LoVo (cell line): Measurements from ENCODE around the gene HRC.
A peak's percentile ranks its signal among the peaks of the same experiment; 100 is the strongest.
"Not testable (repeated sequence)": the region's sequence is repeated elsewhere in the genome, so short reads cannot be mapped to it uniquely, and the experiment has no call there.

ENCODE experiments used
- DNase-seq: peaks from one replicate; pipeline ENCODE4 v3.0.0-alpha.2; 2016; ENCODE audit warnings: low spot score

HRC gene

DNA sequence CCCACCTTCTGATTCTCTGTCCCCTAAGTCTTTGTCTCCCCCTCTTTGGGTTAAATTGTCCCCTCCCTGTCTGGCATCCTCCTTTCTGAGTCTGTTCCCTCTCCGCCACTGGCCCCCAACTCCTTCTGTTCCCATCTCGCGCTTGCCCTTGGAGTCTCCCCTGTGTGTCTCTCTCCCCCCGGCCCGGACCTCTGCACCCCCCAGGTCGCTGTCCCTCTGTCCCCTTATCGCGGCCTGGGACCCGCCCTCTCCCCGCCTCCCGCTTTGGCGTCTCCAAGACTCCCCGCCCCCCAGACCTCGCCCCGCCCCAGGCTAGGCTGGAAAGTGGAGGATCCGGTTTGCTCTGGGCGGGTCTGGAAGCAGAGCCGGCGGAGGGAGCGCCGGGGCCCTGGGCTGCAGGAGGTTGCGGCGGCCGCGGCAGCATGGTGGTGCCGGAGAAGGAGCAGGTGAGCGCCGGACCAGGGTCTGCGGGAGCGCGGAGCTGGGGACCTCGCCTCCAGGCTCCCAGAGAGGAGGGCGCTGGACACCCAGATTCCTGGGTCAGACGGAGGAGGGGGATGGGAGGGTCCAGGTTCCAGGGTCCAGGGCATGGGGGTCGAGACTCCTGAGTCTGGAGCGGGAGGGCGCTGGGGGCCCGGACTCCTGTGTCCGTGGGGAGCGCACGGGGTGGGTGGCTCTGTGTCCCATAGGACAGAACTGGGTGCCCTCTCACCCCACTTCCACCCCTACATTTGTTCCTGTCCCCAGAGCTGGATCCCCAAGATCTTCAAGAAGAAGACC, 2.4 kb upstream of the HRC start, which contains the start of gene TRPM4:
Gene TRPM4, plus strand, starts transcription at position 348 of the 780 bp plus-strand sequence. Its CDS starts 75 bp downstream, at position 423.
- DNase-seq = peak; percentile 87

DNA sequence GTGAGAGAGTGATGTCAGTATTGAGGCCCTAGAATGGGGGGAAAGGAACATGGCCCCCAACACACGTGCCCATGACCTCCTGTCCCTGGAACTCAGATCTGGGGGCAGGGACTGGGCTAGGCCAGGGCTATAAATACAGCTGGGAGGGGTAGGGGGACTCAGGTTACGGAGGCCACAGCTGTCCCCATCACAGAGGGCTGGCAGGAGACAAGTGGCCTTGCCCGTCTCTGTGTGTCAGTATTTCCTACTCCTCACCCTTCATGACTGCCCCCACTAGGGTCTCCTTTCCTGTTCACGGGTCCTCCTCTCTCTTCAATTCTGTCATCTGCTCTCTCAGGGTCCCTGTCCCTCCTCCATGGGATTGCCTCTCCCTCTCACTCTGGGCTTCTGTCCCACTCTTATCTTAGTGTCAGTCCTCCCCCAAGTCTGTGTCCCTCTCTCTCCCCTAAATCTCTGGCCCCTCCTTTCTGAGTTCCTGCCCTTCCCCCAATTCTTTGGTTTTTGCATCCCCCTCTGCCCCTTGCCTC, 687 bp upstream of the HRC start:
- DNase-seq = no peak

DNA sequence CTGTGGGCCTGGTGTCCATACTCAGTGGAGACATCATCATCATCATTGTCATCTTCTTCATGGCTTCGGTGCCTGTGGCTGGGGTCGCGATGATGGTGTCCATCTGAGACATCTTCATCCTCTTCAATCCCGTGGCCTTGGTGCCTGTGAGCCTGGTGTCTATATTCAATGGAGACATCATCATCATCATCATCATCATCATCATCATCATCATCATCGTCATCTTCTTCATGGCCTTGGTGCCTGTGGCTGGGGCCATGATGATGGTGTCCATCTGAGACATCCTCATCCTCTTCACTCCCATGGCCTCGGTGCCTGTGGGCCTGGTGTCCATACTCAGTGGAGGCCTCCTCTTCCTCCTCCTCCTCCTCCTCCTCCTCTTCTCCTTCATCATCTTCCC, 917 bp downstream of the HRC start:
- DNase-seq = no peak

DNA sequence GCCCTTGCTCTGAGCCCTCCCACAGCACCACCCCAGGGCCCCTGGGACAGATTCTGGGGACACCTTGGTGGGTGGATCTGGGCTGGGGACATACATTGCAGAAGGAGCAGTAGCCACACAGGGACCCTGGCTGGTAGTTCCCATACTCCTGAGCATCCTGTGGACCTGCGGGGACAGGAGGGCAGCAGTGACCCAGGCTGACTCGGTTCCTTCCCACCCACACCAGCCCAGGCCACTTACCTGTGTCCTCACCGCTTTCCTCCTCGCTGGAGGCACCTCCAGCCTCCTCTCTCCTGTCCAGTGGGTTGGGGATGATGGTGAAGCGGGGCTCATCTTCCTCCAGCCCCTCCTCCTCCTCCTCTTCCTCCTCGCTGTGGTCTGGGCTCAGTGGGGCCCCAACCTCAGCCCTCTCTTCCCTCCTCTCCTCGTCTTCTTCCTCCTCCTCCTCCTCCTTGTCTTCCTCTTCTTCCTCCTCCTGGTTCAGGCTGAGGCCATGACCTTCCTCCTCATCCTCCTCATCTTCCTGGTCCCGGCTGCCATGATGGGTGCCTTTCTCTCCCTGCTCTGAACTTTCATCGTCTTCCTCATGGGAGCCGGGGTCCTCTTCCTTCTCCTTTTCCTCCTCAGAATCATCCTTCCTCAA, 1.9 kb downstream of the HRC start:
- no peak for DNase-seq

DNA sequence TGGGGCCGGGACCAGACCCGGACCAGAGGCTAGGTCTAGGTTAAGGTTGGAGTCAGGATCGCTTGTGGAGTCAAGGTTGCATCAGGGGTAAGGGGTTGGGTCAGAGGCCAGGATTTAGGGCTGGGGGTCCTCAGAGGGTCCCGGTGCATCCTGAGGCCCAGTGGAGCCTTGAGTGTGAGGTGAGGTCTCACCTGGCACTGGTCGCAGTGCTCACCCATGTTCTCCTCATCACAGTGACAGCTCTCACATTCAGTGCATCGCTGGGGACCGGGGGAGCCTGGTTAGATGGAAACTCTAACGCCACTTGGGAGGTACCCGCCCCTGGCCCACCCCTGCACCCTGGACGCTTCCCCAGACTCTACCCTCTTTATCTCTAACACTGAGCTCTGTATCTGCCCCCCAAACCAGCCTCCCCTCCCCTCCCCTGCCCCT, 3.1 kb downstream of the HRC start:
- DNase-seq = no peak

DNA sequence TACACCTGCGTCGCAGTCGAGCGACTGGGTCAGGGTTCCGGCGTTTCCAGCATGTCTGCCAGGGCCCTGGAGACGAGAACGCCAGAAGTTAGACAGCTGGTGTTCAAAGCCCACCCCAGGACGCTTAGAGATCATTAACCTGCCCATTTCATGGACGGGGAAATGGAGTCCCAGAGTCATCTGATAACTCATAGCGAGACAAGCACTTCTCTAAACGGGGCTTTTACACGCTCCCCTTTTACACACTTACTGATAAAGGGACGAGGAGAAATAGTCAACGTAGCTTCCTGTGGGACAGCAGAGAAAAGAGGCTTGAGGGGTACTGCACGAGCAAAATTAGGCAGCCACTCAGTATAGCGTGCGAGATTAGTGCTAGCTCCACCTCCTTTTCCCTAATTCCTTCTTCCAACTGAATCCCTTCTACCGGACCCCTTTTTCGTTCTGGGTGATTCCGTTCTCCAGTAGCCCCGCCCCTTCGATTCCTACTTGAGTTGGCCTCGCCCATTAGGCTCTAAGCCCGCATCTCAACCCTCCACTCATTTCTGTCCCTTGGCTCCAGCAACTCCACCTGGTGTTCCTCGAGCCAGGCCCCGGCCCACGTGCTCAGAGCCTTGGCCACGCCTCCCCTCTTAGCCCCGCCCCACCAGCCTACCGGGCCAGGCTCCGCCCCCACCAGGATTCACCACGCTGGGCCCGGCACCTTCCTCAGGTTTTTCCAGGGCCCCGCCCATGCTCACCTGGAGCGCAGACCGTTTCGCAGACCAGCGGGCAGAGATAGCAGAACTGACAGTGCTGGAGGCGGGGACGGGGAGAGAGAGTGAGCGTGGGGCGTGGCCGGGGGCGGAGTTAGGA, 3.7 kb downstream of the HRC start:
- DNase-seq = peak; percentile 82

DNA sequence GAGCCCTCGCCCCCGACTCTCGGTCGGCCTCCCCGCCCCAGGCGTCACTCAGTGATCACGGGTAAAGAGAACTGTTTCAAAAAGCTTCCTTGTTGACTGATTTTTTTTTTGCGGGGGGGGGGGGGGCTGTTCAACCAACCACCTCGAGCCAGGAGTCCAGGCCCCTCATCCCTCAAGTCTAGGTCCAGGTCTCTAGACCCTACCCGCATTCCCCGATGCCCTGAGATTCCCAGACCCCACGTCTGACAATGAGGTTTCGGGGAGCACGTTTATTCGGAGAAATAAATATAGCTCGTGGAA, 4.3 kb downstream of the HRC start:
- DNase-seq = no peak

DNA sequence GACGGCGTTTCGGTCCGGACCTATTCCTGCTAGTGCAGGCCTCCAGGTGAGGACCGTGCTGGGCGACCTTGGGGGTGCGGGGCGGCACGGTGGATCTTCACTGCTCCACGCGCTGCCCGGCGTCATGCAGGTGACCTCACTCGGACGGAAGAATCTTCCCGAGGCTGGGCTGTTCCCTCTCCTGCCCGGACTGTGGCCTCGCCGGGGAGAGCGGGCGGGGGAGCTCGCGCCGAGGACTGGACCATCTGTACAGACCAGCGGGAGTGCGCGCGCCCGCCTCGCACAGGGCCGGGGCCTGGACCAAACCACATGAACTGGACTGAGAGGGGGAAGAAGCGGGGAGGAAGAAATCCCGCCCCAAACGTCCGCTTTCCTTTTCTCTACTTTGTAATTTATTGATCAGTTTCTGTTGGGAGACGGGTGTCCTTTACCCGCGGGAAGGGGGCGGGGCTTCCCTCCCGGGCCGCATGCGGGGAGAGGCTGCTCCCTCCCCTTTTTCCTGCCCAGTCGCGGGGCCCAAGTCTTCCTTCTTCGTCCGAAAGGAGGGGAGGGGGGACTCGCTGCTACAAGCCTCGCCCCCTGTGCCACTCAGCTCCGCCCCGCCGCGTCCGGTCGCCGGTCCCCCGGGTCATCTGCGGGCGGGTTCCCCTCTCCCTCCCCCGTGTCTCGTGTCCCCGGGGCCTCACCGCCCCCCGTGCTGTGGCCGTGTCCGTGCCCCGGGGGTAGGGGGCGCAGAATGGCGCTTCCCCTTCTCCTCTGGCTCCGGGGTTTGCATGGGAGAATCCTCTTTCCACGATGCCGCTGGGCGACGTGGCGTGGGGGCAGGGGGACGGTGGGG, 4.9 kb downstream of the HRC start:
- peak; percentile 74 for DNase-seq

DNA sequence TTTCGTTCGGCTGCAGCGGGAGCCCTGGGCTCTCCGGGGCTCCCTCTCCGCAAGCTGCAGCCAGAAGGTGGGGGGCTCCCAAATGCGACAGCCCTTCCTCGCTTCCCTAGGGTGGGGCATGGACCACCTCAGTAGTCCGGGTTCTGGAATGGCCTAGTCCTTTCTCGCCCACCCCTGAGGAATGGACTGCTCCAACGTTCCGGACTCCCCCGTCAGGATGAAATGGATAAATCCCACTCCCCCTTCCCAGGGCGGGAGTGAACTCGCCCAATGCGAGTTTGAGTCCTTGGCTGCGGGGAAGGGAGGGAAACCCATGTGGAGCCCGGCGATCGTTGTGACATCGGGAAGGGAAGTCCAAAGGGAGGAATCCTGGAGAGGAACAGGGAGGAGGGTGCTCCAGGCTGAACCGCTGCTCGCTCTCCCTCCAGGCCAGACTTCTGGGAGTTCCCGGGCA, 5.5 kb downstream of the HRC start:
- DNase-seq = peak; percentile 42

DNA sequence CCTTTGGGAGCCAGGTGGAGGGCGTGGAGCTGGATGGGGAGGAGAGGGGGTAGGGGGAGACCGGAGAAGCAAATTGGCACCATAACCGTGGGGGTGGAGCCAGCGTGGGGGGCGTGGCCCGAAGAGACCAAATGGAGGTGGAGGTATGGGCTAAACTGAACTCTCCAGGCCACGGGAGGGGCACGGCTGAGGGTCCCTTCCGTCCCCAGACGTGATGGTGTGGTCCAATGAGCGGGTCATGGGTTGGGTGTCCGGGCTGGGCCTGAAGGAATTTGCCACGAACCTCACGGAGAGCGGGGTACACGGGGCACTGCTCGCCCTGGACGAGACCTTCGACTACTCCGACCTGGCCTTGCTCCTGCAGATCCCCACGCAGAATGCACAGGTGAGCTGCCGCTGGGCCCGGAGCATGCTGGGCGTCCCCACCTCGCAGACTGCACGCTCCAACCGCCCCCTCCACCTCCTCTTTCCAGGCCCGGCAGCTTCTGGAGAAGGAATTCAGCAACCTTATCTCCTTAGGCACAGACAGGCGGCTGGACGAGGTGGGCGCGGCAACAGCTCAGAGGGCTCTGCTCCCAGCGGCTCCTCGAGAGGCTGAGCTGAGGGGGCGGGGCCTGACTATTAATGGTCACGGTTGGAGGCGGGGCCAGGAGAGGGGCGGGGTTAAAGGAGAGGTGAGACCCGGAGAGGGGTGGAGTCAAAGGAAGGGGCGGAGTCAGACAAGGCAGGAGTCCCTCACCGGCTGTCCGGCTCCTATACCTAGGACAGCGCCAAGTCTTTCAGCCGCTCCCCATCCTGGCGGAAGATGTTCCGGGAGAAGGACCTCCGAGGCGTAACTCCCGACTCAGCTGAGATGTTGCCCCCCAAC, 6.2 kb downstream of the HRC start:
- DNase-seq = peak; percentile 97

DNA sequence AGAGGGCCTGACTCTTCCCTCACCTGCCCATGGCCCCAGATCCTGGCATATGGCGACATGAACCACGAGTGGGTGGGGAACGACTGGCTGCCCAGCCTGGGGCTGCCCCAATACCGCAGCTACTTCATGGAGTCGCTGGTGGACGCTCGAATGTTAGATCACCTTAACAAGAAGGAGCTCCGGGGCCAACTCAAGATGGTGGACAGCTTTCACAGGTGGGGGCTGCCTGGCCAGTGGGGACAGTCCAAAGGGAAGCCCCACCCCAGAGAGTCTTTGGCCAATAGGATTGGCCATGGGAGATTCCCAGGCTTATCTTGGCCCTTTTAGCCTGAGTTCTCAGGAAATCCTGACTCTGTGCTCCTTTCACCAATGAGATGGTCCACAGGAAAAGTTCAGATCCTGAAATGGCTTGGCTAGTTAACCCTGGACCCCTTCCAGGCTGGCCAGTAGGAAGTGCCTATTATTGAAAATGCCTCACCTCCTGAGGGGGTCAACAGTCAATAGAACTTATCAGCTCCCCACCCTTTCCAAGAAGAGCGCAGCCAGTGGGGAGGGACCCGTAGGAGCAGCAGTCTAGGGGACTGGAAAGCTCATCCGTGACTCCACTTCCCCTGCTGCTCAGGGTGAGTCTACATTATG, 7.0 kb downstream of the HRC start:
- no peak for DNase-seq

DNA sequence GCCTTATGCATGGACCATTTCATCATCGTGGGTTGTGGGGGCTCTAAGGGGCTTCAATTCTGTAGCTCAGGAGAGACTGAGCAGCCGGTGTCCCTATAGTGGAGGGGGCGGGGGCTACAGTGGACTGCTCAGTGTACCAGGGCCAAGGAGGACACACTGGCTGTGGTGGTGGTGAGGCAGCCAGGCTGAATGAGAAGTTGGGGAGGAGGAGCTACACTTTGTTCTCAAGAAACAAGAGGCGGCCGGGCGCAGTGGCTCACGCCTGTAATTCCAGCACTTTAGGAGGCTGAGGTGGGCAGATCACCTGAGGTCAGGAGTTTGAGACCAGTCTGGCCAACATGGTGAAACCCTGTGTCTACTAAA, 8.8 kb downstream of the HRC start:
- DNase-seq = not testable (repeated sequence)

DNA sequence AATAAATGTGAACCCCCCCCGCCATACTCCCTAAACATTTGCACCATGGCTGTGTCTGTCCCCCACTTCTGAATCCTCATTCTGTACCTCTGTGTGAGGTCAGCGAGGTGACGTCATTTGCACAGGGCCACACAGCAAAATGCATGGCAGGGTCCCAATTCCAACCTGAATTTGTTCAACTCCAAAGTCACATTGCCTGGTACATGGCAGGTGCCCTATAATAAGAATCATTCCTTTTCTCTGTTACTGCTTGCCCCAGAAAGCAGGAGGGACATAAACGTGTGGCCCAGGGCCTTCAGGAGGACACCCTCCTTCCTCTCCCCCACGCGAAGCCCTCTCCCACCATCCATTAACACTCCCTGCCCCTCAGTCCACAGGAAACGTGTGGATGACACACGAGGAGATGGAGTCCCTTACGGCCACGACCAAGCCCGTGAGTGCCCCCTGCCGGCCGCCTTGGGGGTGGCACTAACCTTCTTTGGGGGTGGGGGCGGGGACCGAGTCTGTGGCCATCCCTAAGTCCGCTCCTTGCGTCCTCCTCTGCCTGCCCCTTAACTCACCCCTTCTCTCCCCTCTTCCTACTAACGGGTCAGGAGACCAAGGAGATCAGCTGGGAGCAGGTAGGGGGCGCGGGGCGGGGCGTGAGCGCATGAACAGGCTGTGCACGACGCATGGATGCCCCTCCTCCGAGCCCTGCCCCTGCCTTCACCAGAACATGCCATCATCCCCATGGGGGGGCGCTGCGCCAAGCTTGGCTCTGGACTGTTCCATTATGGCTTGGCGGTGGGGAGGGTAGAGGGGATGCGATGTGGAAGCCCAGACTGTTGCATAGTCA, 9.4 kb downstream of the HRC start:
- peak; percentile 33 for DNase-seq

DNA sequence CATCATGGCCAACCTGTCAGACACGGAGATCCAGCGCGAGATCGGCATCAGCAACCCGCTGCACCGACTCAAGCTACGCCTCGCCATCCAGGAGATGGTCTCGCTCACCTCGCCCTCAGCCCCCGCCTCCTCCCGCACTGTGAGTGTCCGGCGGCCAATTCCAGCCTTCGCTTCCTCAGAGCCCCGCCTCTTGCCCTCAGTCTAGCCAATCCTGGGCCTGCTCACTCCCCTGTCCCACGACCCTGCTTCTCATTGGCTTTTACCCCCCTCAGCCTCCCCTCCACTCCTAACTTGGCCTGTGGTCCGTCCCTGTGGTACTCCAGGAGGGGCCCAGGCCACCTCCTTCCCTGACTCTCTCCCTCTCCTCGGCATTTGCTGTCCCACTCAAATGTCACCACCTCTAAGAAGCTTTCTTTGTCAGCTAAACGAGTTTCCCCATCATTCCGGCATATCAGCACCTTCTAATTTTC, 12.3 kb downstream of the HRC start:
- no peak for DNase-seq

DNA sequence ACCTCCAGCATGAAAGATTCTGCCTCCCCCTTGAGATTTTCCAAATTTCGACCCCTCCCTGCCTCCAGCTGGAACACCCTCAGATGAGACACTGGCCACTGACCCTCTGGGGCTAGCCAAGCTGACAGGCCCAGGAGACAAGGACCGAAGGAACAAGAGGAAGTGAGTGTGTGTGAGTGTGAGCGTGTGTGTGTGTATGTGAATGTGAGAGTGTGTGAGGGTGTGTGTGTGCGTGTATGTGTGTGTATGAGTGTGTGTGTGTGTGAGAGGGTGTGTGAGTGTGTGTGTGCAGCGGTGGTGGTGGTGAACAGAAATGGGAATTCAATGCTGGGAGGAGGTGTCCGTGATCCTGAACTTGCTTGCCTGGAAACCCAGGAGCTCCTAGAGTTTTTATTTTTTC, 13.8 kb downstream of the HRC start:
- DNase-seq = no peak

DNA sequence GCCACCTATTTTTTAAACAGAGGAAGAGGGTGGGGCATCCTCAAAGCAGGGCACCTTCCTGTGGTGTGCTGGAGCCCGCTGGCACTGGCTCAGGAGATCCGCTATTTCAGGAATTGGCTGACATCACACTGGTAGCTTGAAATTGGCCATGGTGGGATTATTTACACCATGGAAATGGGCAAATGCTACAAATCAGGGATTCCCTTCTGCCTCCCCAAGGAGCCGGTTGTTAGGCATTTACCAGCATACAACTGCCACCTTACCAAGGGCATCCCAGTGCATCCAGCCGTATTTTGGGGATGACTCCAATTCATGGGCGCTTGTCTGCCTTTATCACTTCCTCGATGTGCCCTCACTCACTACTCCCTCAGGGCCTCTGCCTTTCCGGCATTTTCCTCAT, 14.2 kb downstream of the HRC start:
- no peak for DNase-seq

DNA sequence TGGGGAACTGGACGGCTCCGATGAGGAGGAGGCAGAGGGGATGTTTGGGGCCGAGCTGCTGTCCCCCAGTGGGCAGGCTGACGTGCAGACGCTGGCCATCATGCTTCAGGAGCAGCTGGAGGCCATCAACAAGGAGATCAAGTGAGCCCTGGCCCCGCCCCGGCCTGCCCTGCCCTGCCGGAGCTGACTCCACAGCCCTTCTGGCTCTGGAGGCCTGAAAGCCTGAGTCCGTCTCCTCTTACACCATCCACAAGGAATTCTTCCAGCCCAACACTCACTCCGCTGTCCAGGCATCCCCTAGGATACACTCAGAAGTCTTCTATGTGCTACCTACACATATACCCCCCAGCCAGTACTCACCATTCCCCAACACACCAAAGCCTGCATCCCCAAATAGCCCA, 18.4 kb downstream of the HRC start:
- DNase-seq = no peak

DNA sequence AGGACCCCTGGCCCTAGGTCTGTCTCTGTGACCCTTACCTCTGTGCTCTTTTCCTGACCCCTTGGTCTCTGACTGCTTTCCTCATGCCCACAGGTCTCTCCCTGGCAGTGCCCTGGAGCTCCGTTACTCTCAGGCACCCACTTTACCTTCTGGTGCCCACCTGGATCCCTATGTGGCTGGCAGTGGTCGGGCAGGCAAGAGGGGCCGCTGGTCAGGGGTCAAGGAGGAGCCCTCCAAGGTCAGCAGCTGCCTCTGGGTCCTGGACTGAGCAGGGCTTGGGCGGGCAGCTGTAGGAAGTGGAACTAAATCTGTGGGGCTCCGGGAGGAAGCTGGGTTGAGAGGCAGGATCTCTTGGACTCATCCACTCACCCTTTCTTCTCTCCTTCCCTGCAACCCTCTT, 19.5 kb downstream of the HRC start:
- no peak for DNase-seq
